ENCODE data around the gene PLEKHA5. TPM values are rescaled to one million over a fixed set of nuclear protein-coding genes. Genes with fewer than 3 reads are reported as not detected.

PLEKHA5 gene
- polyA plus RNA-seq, 1 of the 3 experiments (the other 2 are of a cell fraction), result 7.1 TPM

DNA sequence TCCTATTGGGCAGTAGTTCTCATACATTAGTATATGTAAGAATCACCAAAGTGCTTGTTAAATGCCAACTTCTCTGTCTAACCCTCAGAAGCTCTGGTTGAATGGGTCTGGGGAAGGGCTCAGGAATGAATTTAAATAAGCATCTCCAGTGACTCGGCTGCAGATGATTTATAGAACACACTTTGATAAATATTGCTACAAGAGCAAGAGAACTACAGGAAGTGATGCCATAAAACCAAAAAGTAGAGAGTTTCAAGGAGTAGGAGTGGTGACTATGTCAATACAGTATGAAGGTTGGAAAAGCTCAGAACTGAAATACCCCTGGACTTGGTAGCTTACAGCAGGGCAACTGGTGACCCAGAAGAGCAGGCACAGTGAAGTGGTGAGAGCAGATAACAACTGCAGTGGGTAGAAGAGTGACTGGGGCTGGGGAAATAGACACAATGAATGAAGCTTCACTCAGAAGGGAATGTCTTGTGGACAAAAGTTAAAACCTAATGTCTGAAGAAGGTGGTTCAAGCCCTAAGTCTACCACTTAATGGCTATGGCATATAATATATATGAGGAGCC lies 8.0 kb upstream of the PLEKHA5 start (continued):
- TF ChIP-seq, protein P1, sequence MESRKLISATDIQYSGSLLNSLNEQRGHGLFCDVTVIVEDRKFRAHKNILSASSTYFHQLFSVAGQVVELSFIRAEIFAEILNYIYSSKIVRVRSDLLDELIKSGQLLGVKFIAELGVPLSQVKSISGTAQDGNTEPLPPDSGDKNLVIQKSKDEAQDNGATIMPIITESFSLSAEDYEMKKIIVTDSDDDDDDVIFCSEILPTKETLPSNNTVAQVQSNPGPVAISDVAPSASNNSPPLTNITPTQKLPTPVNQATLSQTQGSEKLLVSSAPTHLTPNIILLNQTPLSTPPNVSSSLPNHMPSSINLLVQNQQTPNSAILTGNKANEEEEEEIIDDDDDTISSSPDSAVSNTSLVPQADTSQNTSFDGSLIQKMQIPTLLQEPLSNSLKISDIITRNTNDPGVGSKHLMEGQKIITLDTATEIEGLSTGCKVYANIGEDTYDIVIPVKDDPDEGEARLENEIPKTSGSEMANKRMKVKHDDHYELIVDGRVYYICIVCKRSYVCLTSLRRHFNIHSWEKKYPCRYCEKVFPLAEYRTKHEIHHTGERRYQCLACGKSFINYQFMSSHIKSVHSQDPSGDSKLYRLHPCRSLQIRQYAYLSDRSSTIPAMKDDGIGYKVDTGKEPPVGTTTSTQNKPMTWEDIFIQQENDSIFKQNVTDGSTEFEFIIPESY (IDR thresholded peaks at IDR 0.05; ENCODE audit: borderline replicate concordance, low read depth), result no peak
- TF ChIP-seq RXRA (IDR thresholded peaks at IDR 0.05; ENCODE audit: borderline replicate concordance, low read depth) (no peak), FOXJ3 (CRISPR knock-in tag; IDR thresholded peaks at IDR 0.05) (no peak), RFX5 (IDR thresholded peaks at IDR 0.05; ENCODE audit: low read length) (no peak)
- TF ChIP-seq, protein P2, sequence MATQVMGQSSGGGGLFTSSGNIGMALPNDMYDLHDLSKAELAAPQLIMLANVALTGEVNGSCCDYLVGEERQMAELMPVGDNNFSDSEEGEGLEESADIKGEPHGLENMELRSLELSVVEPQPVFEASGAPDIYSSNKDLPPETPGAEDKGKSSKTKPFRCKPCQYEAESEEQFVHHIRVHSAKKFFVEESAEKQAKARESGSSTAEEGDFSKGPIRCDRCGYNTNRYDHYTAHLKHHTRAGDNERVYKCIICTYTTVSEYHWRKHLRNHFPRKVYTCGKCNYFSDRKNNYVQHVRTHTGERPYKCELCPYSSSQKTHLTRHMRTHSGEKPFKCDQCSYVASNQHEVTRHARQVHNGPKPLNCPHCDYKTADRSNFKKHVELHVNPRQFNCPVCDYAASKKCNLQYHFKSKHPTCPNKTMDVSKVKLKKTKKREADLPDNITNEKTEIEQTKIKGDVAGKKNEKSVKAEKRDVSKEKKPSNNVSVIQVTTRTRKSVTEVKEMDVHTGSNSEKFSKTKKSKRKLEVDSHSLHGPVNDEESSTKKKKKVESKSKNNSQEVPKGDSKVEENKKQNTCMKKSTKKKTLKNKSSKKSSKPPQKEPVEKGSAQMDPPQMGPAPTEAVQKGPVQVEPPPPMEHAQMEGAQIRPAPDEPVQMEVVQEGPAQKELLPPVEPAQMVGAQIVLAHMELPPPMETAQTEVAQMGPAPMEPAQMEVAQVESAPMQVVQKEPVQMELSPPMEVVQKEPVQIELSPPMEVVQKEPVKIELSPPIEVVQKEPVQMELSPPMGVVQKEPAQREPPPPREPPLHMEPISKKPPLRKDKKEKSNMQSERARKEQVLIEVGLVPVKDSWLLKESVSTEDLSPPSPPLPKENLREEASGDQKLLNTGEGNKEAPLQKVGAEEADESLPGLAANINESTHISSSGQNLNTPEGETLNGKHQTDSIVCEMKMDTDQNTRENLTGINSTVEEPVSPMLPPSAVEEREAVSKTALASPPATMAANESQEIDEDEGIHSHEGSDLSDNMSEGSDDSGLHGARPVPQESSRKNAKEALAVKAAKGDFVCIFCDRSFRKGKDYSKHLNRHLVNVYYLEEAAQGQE (IDR thresholded peaks at IDR 0.05; ENCODE audit: low read depth, low read length), result no peak

DNA sequence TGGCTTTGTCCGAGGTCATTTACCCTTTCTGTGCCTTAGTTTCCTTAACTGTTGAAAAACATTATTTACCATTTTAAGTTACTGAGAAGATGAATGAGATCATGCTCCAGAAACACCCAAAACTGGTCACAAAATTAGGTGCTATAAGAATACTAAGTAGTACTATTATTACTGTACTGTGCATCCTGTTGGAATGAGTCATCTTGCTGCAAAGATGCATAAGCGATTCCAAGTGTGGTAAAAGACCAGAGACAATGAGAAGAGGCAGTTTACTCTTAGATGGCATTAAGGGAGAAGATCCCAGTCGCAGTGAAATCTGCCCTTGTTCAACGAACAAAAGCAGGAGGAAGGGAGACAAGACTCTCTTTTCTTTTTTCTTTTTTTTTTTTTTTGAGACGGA lies 4.2 kb upstream of the PLEKHA5 start:
- no peak for DNase-seq
- H2AFZ ChIP-seq (ENCODE audit: low read depth), result no peak overlapping the region
- TF ChIP-seq TAF1 (IDR thresholded peaks at IDR 0.05; ENCODE audit: borderline replicate concordance, low read depth, low read length) (no peak), RFX5 (IDR thresholded peaks at IDR 0.05; ENCODE audit: low read length) (no peak), MXI1 (IDR thresholded peaks at IDR 0.05; ENCODE audit: low read depth, low read length) (no peak), RCOR1 (IDR thresholded peaks at IDR 0.05; ENCODE audit: low read length) (no peak), RAD21 (IDR thresholded peaks at IDR 0.05; ENCODE audit: low read length) (no peak), TEAD4 (IDR thresholded peaks at IDR 0.05; ENCODE audit: borderline replicate concordance, insufficient read depth) (no peak), FOXM1 (IDR thresholded peaks at IDR 0.05; ENCODE audit: low read depth) (no peak), TCF12 (IDR thresholded peaks at IDR 0.05) (no peak), MEF2A (IDR thresholded peaks at IDR 0.05; ENCODE audit: borderline replicate concordance, low read depth) (no peak), SIN3A (IDR thresholded peaks at IDR 0.05; ENCODE audit: borderline replicate concordance, low read depth, low read length) (no peak), GATA2 (CRISPR knock-in tag; IDR thresholded peaks at IDR 0.05) (no peak), GABPA (IDR thresholded peaks at IDR 0.05; ENCODE audit: low read depth) (no peak), FOSL2 (IDR thresholded peaks at IDR 0.05; ENCODE audit: borderline replicate concordance, low read depth) (no peak), SMC3 (IDR thresholded peaks at IDR 0.05; ENCODE audit: low read depth, low read length) (no peak), NRF1 (IDR thresholded peaks at IDR 0.05; ENCODE audit: low read depth, low read length) (no peak)
- TF ChIP-seq, protein P3, sequence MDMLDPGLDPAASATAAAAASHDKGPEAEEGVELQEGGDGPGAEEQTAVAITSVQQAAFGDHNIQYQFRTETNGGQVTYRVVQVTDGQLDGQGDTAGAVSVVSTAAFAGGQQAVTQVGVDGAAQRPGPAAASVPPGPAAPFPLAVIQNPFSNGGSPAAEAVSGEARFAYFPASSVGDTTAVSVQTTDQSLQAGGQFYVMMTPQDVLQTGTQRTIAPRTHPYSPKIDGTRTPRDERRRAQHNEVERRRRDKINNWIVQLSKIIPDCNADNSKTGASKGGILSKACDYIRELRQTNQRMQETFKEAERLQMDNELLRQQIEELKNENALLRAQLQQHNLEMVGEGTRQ (IDR thresholded peaks at IDR 0.05; ENCODE audit: borderline replicate concordance, low read depth, low read length), result no peak
- TF ChIP-seq, protein P2 (IDR thresholded peaks at IDR 0.05; ENCODE audit: low read depth, low read length), result no peak
- TF ChIP-seq, protein P4, sequence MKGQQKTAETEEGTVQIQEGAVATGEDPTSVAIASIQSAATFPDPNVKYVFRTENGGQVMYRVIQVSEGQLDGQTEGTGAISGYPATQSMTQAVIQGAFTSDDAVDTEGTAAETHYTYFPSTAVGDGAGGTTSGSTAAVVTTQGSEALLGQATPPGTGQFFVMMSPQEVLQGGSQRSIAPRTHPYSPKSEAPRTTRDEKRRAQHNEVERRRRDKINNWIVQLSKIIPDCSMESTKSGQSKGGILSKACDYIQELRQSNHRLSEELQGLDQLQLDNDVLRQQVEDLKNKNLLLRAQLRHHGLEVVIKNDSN (IDR thresholded peaks at IDR 0.05; ENCODE audit: borderline replicate concordance, low read depth), result no peak

More for the DNA sequence above, 4.2 kb upstream of the PLEKHA5 start:
- Histone ChIP-seq H3K36me3 (replicated peaks in 1 of 2; ENCODE audit: control insufficient read depth in 1 of 2, insufficient read depth in 2 of 2, low read length in 1 of 2) (no peaks in the 10 kb centered on the region), H3K27ac (ENCODE audit: low read depth in 2 of 2, low read length in 1 of 2) (no peak overlapping the region), H3K27me3 (ENCODE audit: insufficient read depth) (no peaks in the 10 kb centered on the region), H4K20me1 (ENCODE audit: insufficient read depth) (no peaks in the 10 kb centered on the region), H3K4me2 (no peak overlapping the region), H3K9me3 (0 out of 2 replicates have a peak, but pooled peaks cover 5% of the 10 kb centered on the region), H3F3A (replicated peaks; ENCODE audit: insufficient read depth) (peaks cover 12% of the 10 kb centered on the region), H3K4me3 (ENCODE audit: low read depth in 2 of 2, low read length in 1 of 2) (no peak overlapping the region), H3K9ac (no peak overlapping the region), H3K4me1 (ENCODE audit: control insufficient read depth in 1 of 2, insufficient read depth in 2 of 2, low read depth in 1 of 2, low read length in 1 of 2) (0 out of 4 replicates have a peak, but pooled peaks cover 0 to 2% of the 10 kb centered on the region in 2 experiments), H3K9me2 (no peaks in the 10 kb centered on the region), H3K79me2 (ENCODE audit: insufficient read depth) (no peaks in the 10 kb centered on the region)
- 57% methylated on average over 5 of the region's 5 CpGs for WGBS (ENCODE audit: low lambda C conversion rate)
- ChIA-PET CTCF (no interaction called here), POLR2A (no interaction called here)
